Measurements from ENCODE around the gene USP2. TPM values are rescaled to one million over a fixed set of nuclear protein-coding genes. Genes with fewer than 3 reads are reported as not detected.

USP2 gene
- total and polyA plus RNA-seq, 2 of the 8 experiments (the other 6 are each of a cell fraction or from before 2014, with no cell fraction given): 2.2 to 6.9 TPM

DNA sequence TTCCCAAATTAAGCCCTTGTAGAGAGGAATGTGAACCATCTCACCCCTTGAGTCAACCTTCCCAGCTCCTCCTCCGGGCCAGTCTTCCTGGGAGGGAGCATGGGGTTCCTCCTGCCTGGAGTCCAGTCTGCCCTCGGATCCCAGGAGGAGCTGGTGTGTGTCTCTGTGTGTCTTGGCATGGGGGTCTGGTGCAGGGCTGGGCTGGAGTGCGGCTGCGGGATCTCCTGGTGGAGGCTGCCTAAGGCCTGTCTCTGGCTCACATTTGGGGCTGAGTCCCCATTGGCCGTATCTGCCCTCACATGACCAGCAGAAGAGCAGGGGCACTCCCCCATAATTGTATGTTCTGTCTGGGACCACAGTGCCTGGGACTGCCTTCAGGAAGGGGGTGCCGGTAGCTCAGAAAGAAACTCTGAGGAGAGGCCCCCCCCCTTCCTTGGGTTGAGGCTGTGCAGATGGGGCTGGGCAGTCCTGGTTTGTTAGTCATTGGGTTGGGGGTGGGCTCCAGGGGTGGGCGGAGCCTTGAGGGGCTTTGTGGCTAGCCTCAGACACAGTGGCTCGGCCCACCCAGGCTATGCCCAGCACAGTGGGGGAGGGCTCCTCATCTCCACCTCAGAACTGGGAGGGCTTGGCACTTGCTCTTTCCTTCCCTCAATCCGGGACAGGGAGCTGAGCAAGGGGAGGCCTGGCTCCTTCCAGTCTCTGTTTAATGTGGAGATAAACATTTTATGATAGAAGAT, 43.7 kb downstream of the USP2 start:
- peaks cover 5 to 26% of the 10 kb centered on the region in 2 experiments; a peak in 3 of 4 replicates for H3K79me2 ChIP-seq (ENCODE audit: control insufficient read depth in 1 of 2, insufficient read depth in 2 of 2, low read length in 2 of 2)
- H3K23ac ChIP-seq (ENCODE audit: insufficient read length): no peak overlapping the region
- H4K8ac ChIP-seq (ENCODE audit: extremely low read depth, insufficient read depth, low read length): peak overlapping the region; percentile 62; the same call in 1 of the 2 replicates
- H3K4me2 ChIP-seq (ENCODE audit: insufficient read depth in 1 of 2, low read depth in 2 of 2, low read length in 2 of 2): peak overlapping the region; percentile 56 to 76
- peak overlapping the region; percentile 64; the same call in 1 of the 2 replicates for H3K27ac ChIP-seq (ENCODE audit: low read depth, low read length)
- peak overlapping the region; percentile 67 for H4K91ac ChIP-seq (replicated peaks; ENCODE audit: insufficient read length, low read length)
- peak overlapping the region; percentile 84 for H4K5ac ChIP-seq (ENCODE audit: insufficient read length, low read depth, low read length)
- H3K4me1 ChIP-seq (replicated peaks in 1 of 4; ENCODE audit: control insufficient read depth in 3 of 4, insufficient read depth in 4 of 4, low read length in 3 of 4): peaks cover 5 to 38% (median 28%) of the 10 kb centered on the region in 4 experiments
- H3K23me2 ChIP-seq (ENCODE audit: low read depth, low read length): peaks cover 20% of the 10 kb centered on the region; the same call in 1 of the 2 replicates
- 0 out of 2 replicates have a peak overlapping the region, but pooled peaks have one; percentile 42 for H2BK12ac ChIP-seq (ENCODE audit: low read depth, low read length)
- peak overlapping the region; percentile 13 for H3K4ac ChIP-seq (replicated peaks; ENCODE audit: insufficient read length, low read depth, low read length)
- POLR2A ChIA-PET (ENCODE audit: partially characterized antibody): interaction anchor here (0.9 to 3.4 kb wide), 20 partner anchors 10 to 253 kb away, joined by 3 to 29 read pairs (median 4); partner anchors contain the start of genes DPAGT1, HMBS and MCAM
- H3K14ac ChIP-seq (ENCODE audit: insufficient read length): no peak overlapping the region
- H3K36me3 ChIP-seq (ENCODE audit: control insufficient read depth in 2 of 4, insufficient read depth in 4 of 4, low read length in 3 of 4): peaks cover 0 to 6% (median 2%) of the 10 kb centered on the region in 4 experiments; a peak in 1 of 8 replicates
- peak; percentile 28 for FAIRE-seq
- H2BK120ac ChIP-seq (replicated peaks; ENCODE audit: low read depth, low read length): peak overlapping the region; percentile 72
- no peak overlapping the region for H2BK20ac ChIP-seq (ENCODE audit: low read length)
- peak in 1 of 2 experiments; percentile 80 for DNase-seq (ENCODE audit: low read depth in 1 of 2, low spot score in 2 of 2)
- peak overlapping the region; percentile 88 for H3K18ac ChIP-seq (ENCODE audit: extremely low read depth, low read length)
- WGBS, 2 experiments (ENCODE audit: extremely low coverage in 1 of 2, insufficient coverage in 1 of 2, insufficient read length in 1 of 2, insufficient replicate concordance in 2 of 2, low coverage in 1 of 2, low lambda C conversion rate in 2 of 2, missing lambda C conversion rate in 1 of 2): 32% methylated on average over 7 of the region's 9 CpGs; no CpG with 5 or more reads in 1 of the 2 experiments
- H3K27me3 ChIP-seq (replicated peaks in 1 of 4; ENCODE audit: control insufficient read depth in 3 of 4, extremely low read depth in 1 of 4, insufficient read depth in 3 of 4, low read length in 3 of 4): peaks cover 12 to 41% (median 33%) of the 10 kb centered on the region in 4 experiments
- no peak overlapping the region for H3K56ac ChIP-seq (replicated peaks; ENCODE audit: insufficient read length, low read depth, low read length)
- peak overlapping the region; percentile 76 for H2BK5ac ChIP-seq (ENCODE audit: low read depth, low read length)
- no peak overlapping the region for H3K9ac ChIP-seq (replicated peaks in 1 of 4; ENCODE audit: extremely low read depth in 1 of 4, low read depth in 3 of 4, low read length in 3 of 4)
- no peaks in the 10 kb centered on the region for H3K9me3 ChIP-seq (ENCODE audit: insufficient read depth in 2 of 2, low read depth in 1 of 2, low read length in 1 of 2)
- peak overlapping the region in 3 of 4 experiments; percentile 15 to 69 (median 30); a peak in 4 of 8 replicates for H3K4me3 ChIP-seq (ENCODE audit: extremely low read depth in 1 of 4, insufficient read depth in 2 of 4, low read depth in 3 of 4, low read length in 4 of 4)
- H2AFZ ChIP-seq (ENCODE audit: low read length): no peak overlapping the region; the same call in 1 of the 2 replicates
- CTCF ChIA-PET (ENCODE audit: partially characterized antibody): interaction anchor here (0.5 to 20.0 kb wide), 36 partner anchors 10 to 752 kb away, joined by 3 to 463 read pairs (median 4); partner anchors contain the start of genes CBL, MCAM, NLRX1 and USP2
- H3K79me1 ChIP-seq (ENCODE audit: low read depth, low read length): peaks cover 12% of the 10 kb centered on the region
- H2BK15ac ChIP-seq (ENCODE audit: low read length): peak overlapping the region; percentile 83; the same call in 1 of the 2 replicates
- no peak overlapping the region for H2AK5ac ChIP-seq (ENCODE audit: low read depth, low read length)
- H4K20me1 ChIP-seq (replicated peaks in 1 of 2; ENCODE audit: control insufficient read depth in 1 of 2, insufficient read depth in 2 of 2, low read length in 2 of 2): peaks cover 3 to 16% of the 10 kb centered on the region in 2 experiments
- TF ChIP-seq RBBP5 (IDR thresholded peaks at IDR 0.05; ENCODE audit: borderline replicate concordance, low read depth, low read length): 0 out of 2 replicates have a peak, but pooled peaks have one; percentile 53
- no peak for TF ChIP-seq RAD21 (IDR thresholded peaks at IDR 0.05 in 1 of 2, conservative IDR thresholded peaks at IDR 0.05 in 1 of 2; ENCODE audit: low read depth in 2 of 2, low read length in 2 of 2)
- no peak for TF ChIP-seq POU5F1 (IDR thresholded peaks at IDR 0.05; ENCODE audit: low read depth, low read length)
- peak; percentile 54; the same call in 1 of the 2 replicates for TF ChIP-seq SP4 (IDR thresholded peaks at IDR 0.05; ENCODE audit: low read length)
- TF ChIP-seq, protein P1, sequence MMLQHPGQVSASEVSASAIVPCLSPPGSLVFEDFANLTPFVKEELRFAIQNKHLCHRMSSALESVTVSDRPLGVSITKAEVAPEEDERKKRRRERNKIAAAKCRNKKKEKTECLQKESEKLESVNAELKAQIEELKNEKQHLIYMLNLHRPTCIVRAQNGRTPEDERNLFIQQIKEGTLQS (IDR thresholded peaks at IDR 0.05; ENCODE audit: insufficient read depth, low read depth, low read length): 0 out of 2 replicates have a peak, but pooled peaks have one; percentile 20
- TF ChIP-seq BCL11A (IDR thresholded peaks at IDR 0.05; ENCODE audit: low read depth in 2 of 2, low read length in 2 of 2): no peak
- TF ChIP-seq EGR1 (IDR thresholded peaks at IDR 0.05; ENCODE audit: borderline replicate concordance, low read depth, low read length): no peak
- TF ChIP-seq, protein P2, sequence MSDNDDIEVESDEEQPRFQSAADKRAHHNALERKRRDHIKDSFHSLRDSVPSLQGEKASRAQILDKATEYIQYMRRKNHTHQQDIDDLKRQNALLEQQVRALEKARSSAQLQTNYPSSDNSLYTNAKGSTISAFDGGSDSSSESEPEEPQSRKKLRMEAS (IDR thresholded peaks at IDR 0.05): no peak
- TF ChIP-seq ASH2L (IDR thresholded peaks at IDR 0.05; ENCODE audit: low read length): peak; percentile 74
